K562 (cell line): ENCODE measurements around the gene AWAT1. TPM values are rescaled to one million over a fixed set of nuclear protein-coding genes. Genes with fewer than 3 reads are reported as not detected.
"Not testable (repeated sequence)": the region's sequence is repeated elsewhere in the genome, so short reads cannot be mapped to it uniquely, and the experiment has no call there.

Experiments
- ATAC-seq: fragments of 200-7000 bp; cut with Tn5 transposase; 3 replicates; pipeline ENCODE4 v1.9.1; 2020; ENCODE audit warnings: moderate library complexity
- BruUV-seq: library from RNA; stranded (reverse); fragments of 400-500 nt; replicated peaks from 2 replicates; lab custom pipeline; 2021; lab: Mats Ljungman, UMichigan
- CTCF ChIA-PET: fragments of 300-600 bp; formaldehyde crosslinking; extraction: SDS; loops from one replicate; lab custom pipeline; 2021; ENCODE audit warnings: low intra/inter-chr PET ratio; lab: Yijun Ruan, JAX
- POLR2A ChIA-PET: fragments of 300-600, 350-650 bp; sonication (Branson Sonifier 250); formaldehyde crosslinking; extraction: SDS; loops from one replicate; lab custom pipeline; 2021; ENCODE audit warnings: antibody characterized with exemption, inconsistent platforms; lab: Yijun Ruan, JAX
- DNase-seq, 4 experiments: peaks; one replicate each; pipeline versions ENCODE4 v3.0.0 to v3.0.0-alpha.2; 2011 to 2018; ENCODE audit warnings: low spot score in 3 of 4, mixed read lengths in 3 of 4; ENCODE audit errors: extremely low read depth in 1 of 4
- FAIRE-seq: peaks from 2 replicates; lab custom pipeline; 2011; peaks lifted over from hg19 to GRCh38; lab: Jason Lieb, UNC
- H2AFZ ChIP-seq: 2 replicates; pipeline ENCODE4 v1.6.0; 2011; ENCODE audit warnings: low read depth, low read length, control low read depth, inconsistent platforms
- H3K27ac ChIP-seq: fragments of 200-600 bp; 3 replicates; pipeline ENCODE4 v1.8.0; 2011; ENCODE audit warnings: low read depth, mild to moderate bottlenecking, control low read depth, inconsistent platforms, low read length, moderate library complexity, mixed read lengths; ENCODE audit errors: extremely low read depth
- H3K27me3 ChIP-seq, 2 experiments: fragments of 300-600 bp in 1 of 2; 2 replicates in 1 of 2; 3 replicates in 1 of 2; pipeline versions ENCODE4 v1.6.0 to v1.8.0; 2011; ENCODE audit warnings: inconsistent platforms in 2 of 2, low read length in 2 of 2, mild to moderate bottlenecking in 1 of 2, mixed read lengths in 1 of 2, moderate library complexity in 1 of 2; ENCODE audit not compliant: control insufficient read depth in 2 of 2, insufficient read depth in 2 of 2
- H3K36me3 ChIP-seq: fragments of 300-600 bp; 3 replicates; pipeline ENCODE4 v1.8.0; 2011; ENCODE audit warnings: mild to moderate bottlenecking, low read length, inconsistent platforms; ENCODE audit not compliant: control insufficient read depth, insufficient read depth
- H3K4me1 ChIP-seq, 2 experiments: fragments of 200-600 bp in 1 of 2; replicated peaks in 1 of 2; 2 replicates in 1 of 2; 3 replicates in 1 of 2; pipeline versions ENCODE4 v1.5.1 to v1.8.0; 2011; ENCODE audit warnings: inconsistent platforms in 2 of 2, low read length in 2 of 2, mild to moderate bottlenecking in 1 of 2, mixed read lengths in 1 of 2, moderate library complexity in 1 of 2; ENCODE audit not compliant: control insufficient read depth in 2 of 2, insufficient read depth in 2 of 2
- H3K4me2 ChIP-seq: 2 replicates; pipeline ENCODE4 v1.6.1; 2011; ENCODE audit warnings: low read length, control low read depth, inconsistent platforms, mixed read lengths; ENCODE audit not compliant: insufficient read depth
- H3K4me3 ChIP-seq: fragments of 200-600 bp; sonication (generic), shearing (Covaris generic); 2 replicates; pipeline ENCODE4 v1.5.1; 2016; ENCODE audit warnings: control low read depth, inconsistent platforms
- H3K79me2 ChIP-seq: fragments of 200-600 bp; 3 replicates; pipeline ENCODE4 v1.8.0; 2011; ENCODE audit warnings: low read length, inconsistent platforms; ENCODE audit not compliant: control insufficient read depth, insufficient read depth
- H3K9ac ChIP-seq, 2 experiments: 2 replicates each; pipeline versions ENCODE4 v1.6.0 to v1.6.1; 2011; ENCODE audit warnings: low read depth in 2 of 2, low read length in 2 of 2, control low read depth in 1 of 2, inconsistent platforms in 1 of 2, mild to moderate bottlenecking in 1 of 2, mixed read lengths in 1 of 2; ENCODE audit not compliant: insufficient read depth in 1 of 2
- H3K9me1 ChIP-seq: one replicate; pipeline ENCODE4 v1.6.0; 2011; ENCODE audit warnings: inconsistent platforms, mild to moderate bottlenecking, low read length, moderate library complexity; ENCODE audit not compliant: control insufficient read depth, insufficient read depth
- H3K9me3 ChIP-seq: replicated peaks from 2 replicates; pipeline ENCODE4 v1.5.1; 2011; ENCODE audit warnings: low read depth, low read length, inconsistent platforms; ENCODE audit not compliant: control insufficient read depth, insufficient read depth
- H4K20me1 ChIP-seq: replicated peaks from 2 replicates; pipeline ENCODE4 v1.6.1; 2011; ENCODE audit warnings: low read length, inconsistent platforms, mixed read lengths; ENCODE audit not compliant: control insufficient read depth, insufficient read depth
- CTCF ChIP-seq, 3 experiments: IDR thresholded peaks in 2 of 3; conservative IDR thresholded peaks in 1 of 3; 2 replicates each; pipeline ENCODE4 v1.5.1; 2011 to 2012; ENCODE audit warnings: low read length in 3 of 3, mild to moderate bottlenecking in 3 of 3, control low read depth in 2 of 3, improper control_type of control experiment in 1 of 3, inconsistent platforms in 1 of 3, low read depth in 1 of 3, mixed read lengths in 1 of 3, moderate library complexity in 1 of 3; ENCODE audit not compliant: insufficient read depth in 2 of 3
- MLLT1 ChIP-seq, 2 experiments: fragments of 450-650 bp; IDR thresholded peaks; 2 replicates each; pipeline ENCODE4 v1.6.1; 2016
- MLX ChIP-seq, 2 experiments: fragments of 450-650 bp in 1 of 2; sonication (generic) in 1 of 2; formaldehyde crosslinking; conservative IDR thresholded peaks; 2 replicates each; pipeline versions ENCODE4 v1.4.0 to v1.8.1; 2020 to 2022; ENCODE audit warnings: mild to moderate bottlenecking in 1 of 2, missing genetic modification reagents in 1 of 2
- NCOR1 ChIP-seq: fragments of 450-650 bp; IDR thresholded peaks from 2 replicates; pipeline ENCODE4 v1.6.1; 2016; ENCODE audit warnings: mild to moderate bottlenecking, moderate library complexity
- NONO ChIP-seq, 2 experiments: fragments of 200-400 bp in 1 of 2; fragments of 450-650 bp in 1 of 2; formaldehyde crosslinking in 1 of 2; IDR thresholded peaks; 2 replicates each; pipeline ENCODE4 v1.6.1; 2017; ENCODE audit warnings: low read depth in 2 of 2, mild to moderate bottlenecking in 2 of 2, moderate library complexity in 2 of 2, low read length in 1 of 2
- RHOXF2B ChIP-seq: fragments of 250-450 bp; sonication (Bioruptor Pico); conservative IDR thresholded peaks from 2 replicates; pipeline ENCODE4 v1.5.1; 2021
- SOX6 ChIP-seq: fragments of 450-650 bp; IDR thresholded peaks from 2 replicates; pipeline ENCODE4 v1.6.1; 2014; ENCODE audit warnings: mild to moderate bottlenecking
- ZNF384 ChIP-seq: IDR thresholded peaks from 2 replicates; pipeline ENCODE4 v1.6.1; 2012; ENCODE audit warnings: low read depth, low read length, improper control_type of control experiment
- WGBS: fragments of 100-300 bp; shearing (Covaris generic); methylation state at CpG from one replicate; pipeline ENCODE4 v1.1.6; 2016; ENCODE audit warnings: low coverage, mixed read lengths; ENCODE audit not compliant: insufficient coverage; ENCODE audit errors: missing lambda C conversion rate; 5-methylcytosine and 5-hydroxymethylcytosine counted together
- in situ Hi-C: fragments of 300-500 bp; cut with MboI; formaldehyde crosslinking; loops from 4 replicates; pipeline ENCODE4 v1.15.0; 2018; ENCODE audit warnings: inconsistent platforms, mixed read lengths
- intact Hi-C: fragments of 100-400 bp; cut with micrococcal nuclease; formaldehyde crosslinking; loops from 2 replicates; pipeline ENCODE4 v1.14.2; 2022
- polyA plus RNA-seq, 8 experiments: library from polyadenylated mRNA; depleted of rRNA in 4 of 8; stranded (reverse) in 5 of 8; unstranded in 3 of 8; fragments of >200 nt; fragmentation: Nextera tagmentation in 2 of 8; fragmentation: Illumina TruSeq in 1 of 8; extraction: Ambion mirVana in 2 of 8; extraction: Trizol in 1 of 8; gene quantifications; 2 replicates each; pipeline versions ENCODE4 v1.2.1 to v1.2.3, GENCODE V29; 2011 to 2014; ENCODE audit warnings: inconsistent platforms in 1 of 8, missing spikeins in 1 of 8
- total RNA-seq, 7 experiments: library from RNA; depleted of rRNA in 6 of 7; stranded (reverse); fragments of >200 nt in 6 of 7; fragmentation: Illumina TruSeq in 2 of 7; extraction: Trizol in 2 of 7; gene quantifications; 2 replicates each; pipeline versions ENCODE4 v1.2.1 to v1.2.3, GENCODE V29; 2011 to 2021; ENCODE audit warnings: low replicate concordance in 1 of 7

AWAT1 gene
- total and polyA plus RNA-seq, 9 of the 15 experiments (the other 6 are each of a cell fraction or from before 2014, with no cell fraction given) = not detected

GRCh38 chrX:70274029-70274428 is 39.6 kb downstream of the AWAT1 start:
- H3K9ac ChIP-seq, H3K9me1 ChIP-seq, H3K9me3 ChIP-seq, H3K27ac ChIP-seq, intact Hi-C loops, in situ Hi-C loops, H3K36me3 ChIP-seq, H3K4me2 ChIP-seq, H3K79me2 ChIP-seq, H2AFZ ChIP-seq, BruUV-seq, H3K4me3 ChIP-seq, POLR2A ChIA-PET, H3K4me1 ChIP-seq, H4K20me1 ChIP-seq, FAIRE-seq, ATAC-seq: not testable (repeated sequence)
- DNase-seq = peak in 1 of 4 experiments; percentile 4
- peaks cover 0 to 15% of the 10 kb centered on the region in 2 experiments; a peak in 3 of 5 replicates for H3K27me3 ChIP-seq
- TF ChIP-seq ZNF384 = peak; percentile 58; the same call in 1 of the 2 replicates
- TF ChIP-seq CTCF (IDR thresholded peaks at IDR 0.05 in 2 of 3, conservative IDR thresholded peaks at IDR 0.05 in 1 of 3; ENCODE audit: insufficient read depth in 2 of 3, low read depth in 1 of 3, low read length in 3 of 3) = peak in 1 of 3 experiments; percentile 7; a peak in 1 of 6 replicates
- 2% methylated on average over 7 of the region's 7 CpGs for WGBS
- CTCF ChIA-PET = interaction anchor here (0.8 kb wide), 1 partner anchor 160 kb away, joined by 3 read pairs; no protein-coding TSS in a partner anchor

GRCh38 chrX:70279081-70279480 is 44.6 kb downstream of the AWAT1 start:
- no peak for DNase-seq
- H4K20me1 ChIP-seq = no peaks in the 10 kb centered on the region
- ChIA-PET POLR2A (no interaction called here), CTCF (no interaction called here)
- FAIRE-seq = no peak
- WGBS = 14% methylated on average over 2 of the region's 3 CpGs
- peaks cover 3 to 22% of the 10 kb centered on the region in 2 experiments; a peak in 2 of 5 replicates for H3K27me3 ChIP-seq
- no peaks in the 10 kb centered on the region for H3K36me3 ChIP-seq
- H3K9me3 ChIP-seq = no peaks in the 10 kb centered on the region
- no peaks in the 10 kb centered on the region for H3K79me2 ChIP-seq
- ATAC-seq = no peak
- in situ Hi-C loops = no loop called here
- H2AFZ ChIP-seq = no peak overlapping the region
- H3K27ac ChIP-seq = no peak overlapping the region
- H3K4me1 ChIP-seq = peaks cover 0 to 4% of the 10 kb centered on the region in 2 experiments; a peak in 1 of 5 replicates
- no peak overlapping the region for H3K4me2 ChIP-seq
- no peak overlapping the region for H3K9ac ChIP-seq
- BruUV-seq = no TSS peak
- intact Hi-C loops = no loop called here
- no peak overlapping the region for H3K4me3 ChIP-seq
- H3K9me1 ChIP-seq = no peaks in the 10 kb centered on the region
- no peak for TF ChIP-seq NCOR1
- no peak for TF ChIP-seq RHOXF2B (CRISPR knock-in tag)
- TF ChIP-seq MLX (CRISPR knock-in tag; conservative IDR thresholded peaks at IDR 0.05) = no peak
- no peak for TF ChIP-seq NONO (IDR thresholded peaks at IDR 0.05; ENCODE audit: low read depth in 2 of 2, low read length in 1 of 2)
- TF ChIP-seq MLLT1 (IDR thresholded peaks at IDR 0.05) = no peak
- no peak for TF ChIP-seq SOX6
